GM10248 (cell line): ENCODE measurements around the gene P2RX5.

Experiments used
- CTCF ChIA-PET: fragments of 300-600 bp; sonication (Branson Sonifier 250); formaldehyde crosslinking; extraction: SDS; loops from one replicate; lab custom pipeline; 2021; ENCODE audit warnings: antibody characterized with exemption; lab: Yijun Ruan, JAX
- POLR2A ChIA-PET: fragments of 350-650 bp; sonication (Branson Sonifier 250); formaldehyde crosslinking; extraction: SDS; loops from one replicate; lab custom pipeline; 2020; ENCODE audit warnings: antibody characterized with exemption; lab: Yijun Ruan, JAX
- DNase-seq: peaks from one replicate; pipeline ENCODE4 v3.0.0; 2012; ENCODE audit errors: extremely low spot score
- CTCF ChIP-seq: IDR thresholded peaks from 2 replicates; pipeline ENCODE4 v1.5.1; 2012; ENCODE audit warnings: mild to moderate bottlenecking, low read depth; ENCODE audit errors: extremely low read depth, missing control alignments, control extremely low read depth

Gene P2RX5

GRCh38 chr17:3695723-3696411 is at the start of gene P2RX5:
TSS of gene P2RX5 (minus strand) at chr17:3696155. CDS start at chr17:3696005, 150 bp downstream.
- DNase-seq: peak; percentile 59
- ChIA-PET POLR2A (interaction anchor here (0.5 kb wide), 1 partner anchor 21 kb away, joined by 4 read pairs; no protein-coding TSS in a partner anchor), CTCF (interaction anchor here (1.0 to 3.1 kb wide), 9 partner anchors 10 to 131 kb away, joined by 3 to 16 read pairs (median 5); no protein-coding TSS in a partner anchor)
- no peak for TF ChIP-seq CTCF

- CTCF ChIA-PET: interaction anchor here (1.9 kb wide), 1 partner anchor 82 kb away, joined by 5 read pairs; no protein-coding TSS in a partner anchor
- DNase-seq: no peak
- POLR2A ChIA-PET: interaction anchor here (0.6 kb wide), 1 partner anchor 16 kb away, joined by 3 read pairs; no protein-coding TSS in a partner anchor
- no peak for TF ChIP-seq CTCF
Observed at GRCh38 chr17:3745071-3745470, 49.1 kb upstream of the P2RX5 start.

- no peak for TF ChIP-seq CTCF
- POLR2A ChIA-PET: no interaction called here
- DNase-seq: no peak
- CTCF ChIA-PET: no interaction called here
Observed at GRCh38 chr17:3744014-3744413, 48.1 kb upstream of the P2RX5 start.

GRCh38 chr17:3740611-3741073 is 44.7 kb upstream of the P2RX5 start:
- peak; percentile 66 for DNase-seq
- TF ChIP-seq CTCF: no peak
- ChIA-PET CTCF (interaction anchor here (0.8 to 9.8 kb wide), 11 partner anchors 8 to 174 kb away, joined by 3 to 217 read pairs (median 43); partner anchors contain the start of gene NCBP3), POLR2A (no interaction called here)

- TF ChIP-seq CTCF: no peak
- ChIA-PET POLR2A (interaction anchor here (0.6 kb wide), 1 partner anchor 20 kb away, joined by 4 read pairs; no protein-coding TSS in a partner anchor), CTCF (interaction anchor here (0.9 to 9.8 kb wide), 13 partner anchors 7 to 174 kb away, joined by 3 to 217 read pairs (median 29); partner anchors contain the start of genes HASPIN and NCBP3)
- DNase-seq: no peak
Observed at GRCh38 chr17:3739422-3740124, 43.6 kb upstream of the P2RX5 start.
